ENCODE measurements around the gene ARHGAP18.

DNA sequence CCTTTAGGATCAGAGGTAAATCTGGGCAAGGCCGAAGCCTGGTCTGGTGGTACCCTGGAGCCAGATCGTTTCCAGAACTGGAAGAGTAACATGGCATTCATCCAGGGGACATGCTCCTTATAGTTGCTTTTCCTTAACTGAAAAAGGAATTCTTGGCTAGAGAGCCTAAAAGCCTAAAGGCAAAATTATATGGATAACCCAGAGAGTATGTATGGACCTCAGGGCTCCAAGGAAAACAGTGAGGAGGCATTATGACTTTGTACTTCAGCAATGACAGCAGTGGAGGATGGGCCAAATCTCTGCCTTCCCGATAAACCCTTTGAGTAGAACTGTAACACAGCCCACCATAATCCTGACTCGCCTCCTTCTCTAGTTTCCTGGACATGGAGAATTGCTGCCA lies 29.3 kb downstream of the ARHGAP18 start:
- TF ChIP-seq, protein P1, sequence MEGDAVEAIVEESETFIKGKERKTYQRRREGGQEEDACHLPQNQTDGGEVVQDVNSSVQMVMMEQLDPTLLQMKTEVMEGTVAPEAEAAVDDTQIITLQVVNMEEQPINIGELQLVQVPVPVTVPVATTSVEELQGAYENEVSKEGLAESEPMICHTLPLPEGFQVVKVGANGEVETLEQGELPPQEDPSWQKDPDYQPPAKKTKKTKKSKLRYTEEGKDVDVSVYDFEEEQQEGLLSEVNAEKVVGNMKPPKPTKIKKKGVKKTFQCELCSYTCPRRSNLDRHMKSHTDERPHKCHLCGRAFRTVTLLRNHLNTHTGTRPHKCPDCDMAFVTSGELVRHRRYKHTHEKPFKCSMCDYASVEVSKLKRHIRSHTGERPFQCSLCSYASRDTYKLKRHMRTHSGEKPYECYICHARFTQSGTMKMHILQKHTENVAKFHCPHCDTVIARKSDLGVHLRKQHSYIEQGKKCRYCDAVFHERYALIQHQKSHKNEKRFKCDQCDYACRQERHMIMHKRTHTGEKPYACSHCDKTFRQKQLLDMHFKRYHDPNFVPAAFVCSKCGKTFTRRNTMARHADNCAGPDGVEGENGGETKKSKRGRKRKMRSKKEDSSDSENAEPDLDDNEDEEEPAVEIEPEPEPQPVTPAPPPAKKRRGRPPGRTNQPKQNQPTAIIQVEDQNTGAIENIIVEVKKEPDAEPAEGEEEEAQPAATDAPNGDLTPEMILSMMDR (conservative IDR thresholded peaks at IDR 0.05; ENCODE audit: low read depth in 2 of 2) = no peak
- TF ChIP-seq, protein P2, sequence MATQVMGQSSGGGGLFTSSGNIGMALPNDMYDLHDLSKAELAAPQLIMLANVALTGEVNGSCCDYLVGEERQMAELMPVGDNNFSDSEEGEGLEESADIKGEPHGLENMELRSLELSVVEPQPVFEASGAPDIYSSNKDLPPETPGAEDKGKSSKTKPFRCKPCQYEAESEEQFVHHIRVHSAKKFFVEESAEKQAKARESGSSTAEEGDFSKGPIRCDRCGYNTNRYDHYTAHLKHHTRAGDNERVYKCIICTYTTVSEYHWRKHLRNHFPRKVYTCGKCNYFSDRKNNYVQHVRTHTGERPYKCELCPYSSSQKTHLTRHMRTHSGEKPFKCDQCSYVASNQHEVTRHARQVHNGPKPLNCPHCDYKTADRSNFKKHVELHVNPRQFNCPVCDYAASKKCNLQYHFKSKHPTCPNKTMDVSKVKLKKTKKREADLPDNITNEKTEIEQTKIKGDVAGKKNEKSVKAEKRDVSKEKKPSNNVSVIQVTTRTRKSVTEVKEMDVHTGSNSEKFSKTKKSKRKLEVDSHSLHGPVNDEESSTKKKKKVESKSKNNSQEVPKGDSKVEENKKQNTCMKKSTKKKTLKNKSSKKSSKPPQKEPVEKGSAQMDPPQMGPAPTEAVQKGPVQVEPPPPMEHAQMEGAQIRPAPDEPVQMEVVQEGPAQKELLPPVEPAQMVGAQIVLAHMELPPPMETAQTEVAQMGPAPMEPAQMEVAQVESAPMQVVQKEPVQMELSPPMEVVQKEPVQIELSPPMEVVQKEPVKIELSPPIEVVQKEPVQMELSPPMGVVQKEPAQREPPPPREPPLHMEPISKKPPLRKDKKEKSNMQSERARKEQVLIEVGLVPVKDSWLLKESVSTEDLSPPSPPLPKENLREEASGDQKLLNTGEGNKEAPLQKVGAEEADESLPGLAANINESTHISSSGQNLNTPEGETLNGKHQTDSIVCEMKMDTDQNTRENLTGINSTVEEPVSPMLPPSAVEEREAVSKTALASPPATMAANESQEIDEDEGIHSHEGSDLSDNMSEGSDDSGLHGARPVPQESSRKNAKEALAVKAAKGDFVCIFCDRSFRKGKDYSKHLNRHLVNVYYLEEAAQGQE (IDR thresholded peaks at IDR 0.05; ENCODE audit: unreplicated experiment) = no peak
- TF ChIP-seq EZH2 (IDR thresholded peaks at IDR 0.05; ENCODE audit: low read depth, unreplicated experiment) (no peak), EZH2phosphoT487 (IDR thresholded peaks at IDR 0.05; ENCODE audit: unreplicated experiment) (no peak), JUNB (IDR thresholded peaks at IDR 0.05; ENCODE audit: unreplicated experiment) (no peak), POLR2AphosphoS5 (IDR thresholded peaks at IDR 0.05; ENCODE audit: low read depth) (no peak), STAT1 (IDR thresholded peaks at IDR 0.05; ENCODE audit: unreplicated experiment) (no peak), ZNF331 (CRISPR knock-in tag; IDR thresholded peaks at IDR 0.05; ENCODE audit: low read depth) (no peak)
